ENCODE measurements around the gene LSM14A.

LSM14A gene

DNA sequence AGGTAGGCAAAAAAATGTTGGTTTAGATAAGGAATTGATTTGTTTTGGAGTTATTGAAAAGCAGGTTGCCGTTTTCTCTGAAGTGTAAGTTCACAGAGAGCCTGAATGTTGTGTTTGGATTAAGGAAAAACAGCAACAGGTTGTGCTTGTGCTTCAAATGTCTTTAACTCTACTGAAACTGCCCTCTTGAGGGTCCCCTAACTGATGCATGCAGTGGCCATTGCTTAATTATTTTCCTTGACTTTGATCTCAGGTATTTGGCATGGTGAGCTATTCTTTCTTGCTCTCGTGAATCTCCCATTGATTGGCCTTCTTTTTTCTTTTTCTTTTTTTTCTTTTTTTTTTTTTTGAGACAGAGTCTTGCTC, 85.2 kb downstream of the LSM14A start:
- H3K4me1 ChIP-seq (ENCODE audit: control insufficient read depth, insufficient read depth, low read length, poor library complexity, severe bottlenecking) = peaks cover 21% of the 10 kb centered on the region
- 90 to 96% methylated on average over 2 of the region's 2 CpGs for WGBS, 2 experiments (ENCODE audit: insufficient coverage in 2 of 2)
- no peak overlapping the region for H3K27ac ChIP-seq (ENCODE audit: low read depth, low read length, severe bottlenecking)
- H3K9me3 ChIP-seq (ENCODE audit: control insufficient read depth, low read length) = no peaks in the 10 kb centered on the region
- H3K36me3 ChIP-seq (ENCODE audit: control insufficient read depth, insufficient read depth, low read length) = peaks cover 17% of the 10 kb centered on the region
- no peak overlapping the region for H3K4me3 ChIP-seq (ENCODE audit: extremely low read depth, insufficient read depth, low read length, poor library complexity, severe bottlenecking)

DNA sequence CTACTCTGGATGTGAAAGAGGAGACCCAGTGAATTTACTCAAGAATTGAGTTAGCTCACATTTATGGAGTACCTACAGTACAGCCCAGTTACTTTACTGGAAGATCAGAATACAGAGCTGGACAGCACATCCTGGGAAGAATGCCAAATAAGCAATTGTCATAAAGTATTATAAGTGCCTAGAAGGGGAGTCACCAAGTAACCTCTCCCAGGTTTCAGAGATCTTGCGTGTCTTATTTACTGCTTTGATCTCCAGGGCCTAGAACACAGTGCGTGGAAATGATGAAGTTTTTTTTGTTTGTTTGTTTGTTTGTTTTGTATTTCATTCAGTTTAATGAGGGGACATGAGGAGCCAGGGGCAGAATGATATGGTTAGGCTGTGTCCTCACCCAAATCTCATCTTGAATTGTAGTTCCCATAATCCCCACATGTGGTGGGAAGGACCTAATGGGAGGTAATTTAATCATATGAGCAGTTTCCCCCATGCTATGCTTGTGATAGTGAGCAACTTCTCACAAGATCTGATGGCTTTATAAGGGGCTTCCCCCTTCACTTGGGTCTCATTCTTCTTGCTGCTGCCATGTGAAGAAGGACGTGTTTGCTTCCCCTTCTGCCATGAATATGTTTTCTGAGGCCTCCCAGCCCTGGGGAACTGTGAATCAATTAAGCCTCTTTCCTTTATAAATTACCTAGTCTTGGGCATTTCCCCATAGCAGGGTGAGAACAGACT, 87.2 kb downstream of the LSM14A start:
- Histone ChIP-seq H3K36me3 (ENCODE audit: control insufficient read depth, insufficient read depth, low read length) (peaks cover 17% of the 10 kb centered on the region), H3K4me1 (ENCODE audit: control insufficient read depth, insufficient read depth, low read length, poor library complexity, severe bottlenecking) (peaks cover 21% of the 10 kb centered on the region), H3K27ac (ENCODE audit: low read depth, low read length, severe bottlenecking) (no peak overlapping the region), H3K9me3 (ENCODE audit: control insufficient read depth, low read length) (no peaks in the 10 kb centered on the region), H3K4me3 (ENCODE audit: extremely low read depth, insufficient read depth, low read length, poor library complexity, severe bottlenecking) (no peak overlapping the region)
- 85 to 89% methylated on average over 2 to 3 of the region's 3 CpGs for WGBS, 2 experiments (ENCODE audit: insufficient coverage in 2 of 2)

DNA sequence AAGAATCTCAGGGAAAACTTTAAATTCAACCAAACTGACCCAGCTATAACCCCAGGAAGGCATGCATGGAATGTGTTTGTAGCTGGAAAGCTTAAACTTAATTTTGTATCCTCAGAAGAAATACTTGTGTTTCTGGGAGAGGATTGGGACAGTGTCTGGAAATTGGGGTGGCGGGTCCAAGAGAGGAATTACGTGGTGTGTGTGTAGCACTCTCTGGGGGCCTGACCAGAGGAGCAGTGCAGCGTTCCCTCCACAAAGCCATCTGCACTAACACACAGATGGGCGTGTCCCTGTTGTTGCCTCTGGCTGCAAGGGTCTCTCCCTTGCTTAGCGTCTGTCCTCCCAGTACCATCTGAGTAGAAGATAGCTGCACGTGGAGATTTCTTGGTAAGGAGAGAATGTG, 88.5 kb downstream of the LSM14A start:
- H3K4me1 ChIP-seq (ENCODE audit: control insufficient read depth, insufficient read depth, low read length, poor library complexity, severe bottlenecking) = peaks cover 24% of the 10 kb centered on the region
- H3K4me3 ChIP-seq (ENCODE audit: extremely low read depth, insufficient read depth, low read length, poor library complexity, severe bottlenecking) = no peak overlapping the region
- no peaks in the 10 kb centered on the region for H3K9me3 ChIP-seq (ENCODE audit: control insufficient read depth, low read length)
- H3K36me3 ChIP-seq (ENCODE audit: control insufficient read depth, insufficient read depth, low read length) = peaks cover 21% of the 10 kb centered on the region
- WGBS, 2 experiments (ENCODE audit: insufficient coverage in 2 of 2) = 29 to 86% methylated on average over 2 to 3 of the region's 6 CpGs
- peak overlapping the region; percentile 56 for H3K27ac ChIP-seq (ENCODE audit: low read depth, low read length, severe bottlenecking)

DNA sequence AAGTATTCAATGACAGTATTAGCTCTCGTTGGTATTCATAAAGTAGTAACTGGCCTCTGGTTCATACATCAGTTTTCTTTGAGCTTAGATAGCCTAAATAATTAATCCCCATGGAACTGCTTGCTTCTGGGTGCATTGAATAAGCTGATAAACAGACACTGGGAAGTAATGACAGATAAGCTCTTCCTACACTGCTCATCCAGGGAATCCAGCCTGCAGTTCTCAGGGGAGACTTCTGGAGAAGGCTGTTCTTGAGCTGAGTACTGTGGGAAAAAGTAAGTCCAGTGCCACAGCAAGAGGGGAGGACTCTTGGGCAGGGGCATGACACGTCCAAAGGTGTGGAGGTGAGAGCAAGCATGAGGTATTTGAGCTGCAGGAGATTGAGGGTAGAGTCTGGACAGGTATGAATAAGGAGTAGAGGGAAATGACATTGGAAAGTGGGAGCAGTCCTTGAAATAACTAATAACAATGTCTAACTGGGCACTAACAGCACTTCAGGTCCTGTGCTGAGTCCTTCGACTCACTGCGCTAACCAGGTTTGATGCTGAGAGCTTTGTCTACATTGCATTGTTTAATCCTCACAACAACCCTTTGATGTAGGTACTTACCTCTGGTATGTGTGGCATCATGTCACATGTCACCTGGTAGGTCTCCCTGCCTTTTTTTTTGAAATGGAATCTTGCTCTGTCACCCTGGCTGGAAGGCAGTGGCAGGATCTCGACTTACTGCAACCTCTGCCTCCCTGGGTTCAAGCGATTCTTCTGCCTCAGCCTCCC, 89.2 kb downstream of the LSM14A start:
- Histone ChIP-seq H3K9me3 (ENCODE audit: control insufficient read depth, low read length) (no peaks in the 10 kb centered on the region), H3K36me3 (ENCODE audit: control insufficient read depth, insufficient read depth, low read length) (peaks cover 28% of the 10 kb centered on the region), H3K27ac (ENCODE audit: low read depth, low read length, severe bottlenecking) (peak overlapping the region; percentile 56), H3K4me3 (ENCODE audit: extremely low read depth, insufficient read depth, low read length, poor library complexity, severe bottlenecking) (no peak overlapping the region), H3K4me1 (ENCODE audit: control insufficient read depth, insufficient read depth, low read length, poor library complexity, severe bottlenecking) (peaks cover 24% of the 10 kb centered on the region)
- WGBS, 2 experiments (ENCODE audit: insufficient coverage in 2 of 2) = 91 to 93% methylated on average over 5 to 6 of the region's 6 CpGs

DNA sequence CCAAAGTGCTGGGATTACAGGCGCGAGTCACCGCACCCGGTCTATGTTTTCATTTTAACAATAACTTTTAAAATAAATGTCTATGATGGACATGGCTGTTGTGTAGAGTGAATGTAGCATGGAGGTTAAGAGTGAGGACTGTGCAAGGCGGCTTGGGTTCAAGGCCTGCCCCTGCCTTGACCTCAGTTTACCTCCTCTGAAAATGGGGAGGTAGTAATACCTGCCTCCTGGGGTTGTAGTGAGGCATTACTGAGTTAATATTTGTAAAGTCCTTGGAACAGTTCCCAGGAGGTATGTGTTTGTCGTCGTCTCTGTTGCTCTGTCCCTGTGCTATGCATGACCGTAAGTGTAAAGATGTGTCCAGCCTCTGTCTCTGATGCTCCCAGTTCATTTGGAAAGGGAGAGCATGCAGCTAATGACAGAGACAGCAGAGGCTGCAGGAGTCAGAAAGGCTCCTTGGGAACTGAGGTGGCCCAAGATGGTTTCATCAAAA, 91.5 kb downstream of the LSM14A start:
- peaks cover 25% of the 10 kb centered on the region for H3K36me3 ChIP-seq (ENCODE audit: control insufficient read depth, insufficient read depth, low read length)
- 95 to 100% methylated on average over 4 of the region's 8 CpGs for WGBS, 2 experiments (ENCODE audit: insufficient coverage in 2 of 2)
- H3K4me1 ChIP-seq (ENCODE audit: control insufficient read depth, insufficient read depth, low read length, poor library complexity, severe bottlenecking) = peaks cover 30% of the 10 kb centered on the region
- no peak overlapping the region for H3K27ac ChIP-seq (ENCODE audit: low read depth, low read length, severe bottlenecking)
- H3K4me3 ChIP-seq (ENCODE audit: extremely low read depth, insufficient read depth, low read length, poor library complexity, severe bottlenecking) = no peak overlapping the region
- no peaks in the 10 kb centered on the region for H3K9me3 ChIP-seq (ENCODE audit: control insufficient read depth, low read length)

DNA sequence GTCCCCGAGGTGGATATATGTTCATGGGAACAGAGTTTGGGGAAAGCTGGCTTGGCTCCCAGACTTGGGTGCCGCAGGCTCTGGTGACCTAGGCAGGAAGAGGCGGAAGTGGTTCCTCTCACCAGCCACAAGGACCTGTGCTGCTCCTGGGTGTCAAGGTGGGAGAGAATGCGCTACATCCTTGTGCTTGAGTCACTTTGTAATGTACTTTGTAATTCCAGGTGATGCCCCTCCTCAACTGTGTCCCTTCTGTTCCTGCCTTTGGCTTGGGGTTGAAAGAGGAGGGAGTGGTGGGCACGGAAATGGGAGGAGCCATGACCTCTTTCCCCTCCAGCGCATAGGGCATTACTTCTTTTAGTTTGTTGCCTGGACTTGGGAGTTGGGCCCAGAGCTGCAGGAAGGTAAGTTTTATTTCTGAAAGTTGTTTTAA, 92.9 kb downstream of the LSM14A start:
- Histone ChIP-seq H3K4me1 (ENCODE audit: control insufficient read depth, insufficient read depth, low read length, poor library complexity, severe bottlenecking) (peaks cover 39% of the 10 kb centered on the region), H3K36me3 (ENCODE audit: control insufficient read depth, insufficient read depth, low read length) (peaks cover 23% of the 10 kb centered on the region), H3K4me3 (ENCODE audit: extremely low read depth, insufficient read depth, low read length, poor library complexity, severe bottlenecking) (no peak overlapping the region), H3K9me3 (ENCODE audit: control insufficient read depth, low read length) (no peaks in the 10 kb centered on the region), H3K27ac (ENCODE audit: low read depth, low read length, severe bottlenecking) (no peak overlapping the region)
- WGBS, 2 experiments (ENCODE audit: insufficient coverage in 2 of 2) = 87 to 90% methylated on average over 2 to 3 of the region's 6 CpGs

DNA sequence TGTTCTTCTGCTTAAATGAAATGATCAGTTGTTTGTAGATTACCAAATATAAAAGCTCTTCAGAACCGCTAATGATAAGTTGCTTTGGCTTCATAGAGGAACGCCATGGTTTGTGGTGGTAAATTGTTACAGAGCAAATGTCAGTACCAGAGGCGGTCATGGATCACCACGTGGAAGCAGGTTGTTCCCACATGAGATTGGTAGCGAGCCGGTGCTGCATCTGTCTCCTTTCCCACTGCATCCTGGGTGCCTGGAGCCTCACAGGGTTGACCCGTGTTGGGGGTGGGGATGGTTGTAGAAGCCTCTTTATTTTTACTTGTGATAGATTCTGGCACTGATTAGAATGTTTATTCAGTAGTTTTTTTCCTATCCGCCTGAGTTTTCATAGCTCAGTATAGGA, 96.8 kb downstream of the LSM14A start:
- Histone ChIP-seq H3K36me3 (ENCODE audit: control insufficient read depth, insufficient read depth, low read length) (peaks cover 32% of the 10 kb centered on the region), H3K9me3 (ENCODE audit: control insufficient read depth, low read length) (no peaks in the 10 kb centered on the region), H3K4me3 (ENCODE audit: extremely low read depth, insufficient read depth, low read length, poor library complexity, severe bottlenecking) (no peak overlapping the region), H3K27ac (ENCODE audit: low read depth, low read length, severe bottlenecking) (peak overlapping the region; percentile 26), H3K4me1 (ENCODE audit: control insufficient read depth, insufficient read depth, low read length, poor library complexity, severe bottlenecking) (peaks cover 34% of the 10 kb centered on the region)
- 98% methylated on average over 6 of the region's 8 CpGs; no CpG with 5 or more reads in 1 of the 2 experiments for WGBS, 2 experiments (ENCODE audit: insufficient coverage in 2 of 2)

DNA sequence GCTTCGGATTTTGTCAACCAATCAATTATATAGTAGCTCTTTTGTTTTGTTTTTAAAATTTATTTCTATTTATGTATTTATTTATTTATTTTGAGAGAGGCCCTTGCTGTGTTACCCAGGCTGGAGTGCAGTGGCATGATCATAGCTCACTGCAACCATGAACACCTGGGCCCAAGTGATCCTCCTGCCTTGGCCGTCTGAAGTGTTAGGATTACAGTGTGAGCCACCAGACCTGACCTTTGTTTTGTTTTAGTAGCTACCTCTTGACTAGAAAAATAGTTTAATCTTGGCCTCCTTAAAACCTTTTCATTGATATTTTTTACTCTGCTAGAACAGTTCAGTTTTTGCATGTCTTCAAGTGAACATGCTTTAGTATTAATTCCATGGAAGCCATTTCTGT, 97.2 kb downstream of the LSM14A start:
- Histone ChIP-seq H3K4me1 (ENCODE audit: control insufficient read depth, insufficient read depth, low read length, poor library complexity, severe bottlenecking) (peaks cover 38% of the 10 kb centered on the region), H3K9me3 (ENCODE audit: control insufficient read depth, low read length) (no peaks in the 10 kb centered on the region)
- WGBS, 2 experiments (ENCODE audit: insufficient coverage in 2 of 2) = 78 to 80% methylated on average over 1 of the region's 2 CpGs

DNA sequence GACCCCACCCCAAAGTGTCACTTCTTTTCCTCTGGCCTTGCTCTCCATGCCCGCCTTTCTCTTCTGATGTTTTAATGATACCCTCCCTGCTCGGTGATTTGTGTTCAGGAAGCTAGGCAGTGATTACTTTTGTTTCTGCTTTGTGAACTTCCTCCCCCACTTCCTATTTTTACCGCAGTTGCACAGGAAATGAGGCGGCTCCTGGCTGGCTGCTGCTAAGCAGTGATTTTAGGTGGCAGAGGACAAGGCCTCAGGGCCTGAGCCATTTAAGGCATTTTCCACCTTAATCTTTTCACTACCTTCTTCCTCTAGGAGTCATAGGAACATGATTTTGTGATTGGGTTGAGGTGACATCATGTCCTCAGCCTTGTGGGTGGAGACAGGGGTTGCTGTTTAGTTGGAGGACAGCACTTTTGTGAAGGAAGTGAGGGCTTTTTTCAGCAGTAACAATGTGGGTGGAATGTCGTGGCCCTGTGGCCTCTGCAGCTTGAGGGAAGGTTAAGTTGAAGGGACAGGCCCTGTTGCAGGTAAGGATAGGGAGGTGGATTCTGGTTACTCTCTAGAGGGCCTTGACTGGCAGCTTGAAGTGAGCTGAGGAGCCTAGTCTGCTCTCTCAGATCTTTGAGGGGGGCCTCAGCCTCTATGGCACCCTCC, 97.8 kb downstream of the LSM14A start:
- Histone ChIP-seq H3K36me3 (ENCODE audit: control insufficient read depth, insufficient read depth, low read length) (peaks cover 32% of the 10 kb centered on the region), H3K9me3 (ENCODE audit: control insufficient read depth, low read length) (no peaks in the 10 kb centered on the region), H3K4me3 (ENCODE audit: extremely low read depth, insufficient read depth, low read length, poor library complexity, severe bottlenecking) (peak overlapping the region; percentile 9), H3K4me1 (ENCODE audit: control insufficient read depth, insufficient read depth, low read length, poor library complexity, severe bottlenecking) (peaks cover 42% of the 10 kb centered on the region), H3K27ac (ENCODE audit: low read depth, low read length, severe bottlenecking) (peak overlapping the region; percentile 89)
- 51 to 72% methylated on average over 2 to 3 of the region's 5 CpGs for WGBS, 2 experiments (ENCODE audit: insufficient coverage in 2 of 2)

More for the DNA sequence above, 97.2 kb downstream of the LSM14A start:
- H3K4me3 ChIP-seq (ENCODE audit: extremely low read depth, insufficient read depth, low read length, poor library complexity, severe bottlenecking) = no peak overlapping the region
- peak overlapping the region; percentile 89 for H3K27ac ChIP-seq (ENCODE audit: low read depth, low read length, severe bottlenecking)
- H3K36me3 ChIP-seq (ENCODE audit: control insufficient read depth, insufficient read depth, low read length) = peaks cover 32% of the 10 kb centered on the region

DNA sequence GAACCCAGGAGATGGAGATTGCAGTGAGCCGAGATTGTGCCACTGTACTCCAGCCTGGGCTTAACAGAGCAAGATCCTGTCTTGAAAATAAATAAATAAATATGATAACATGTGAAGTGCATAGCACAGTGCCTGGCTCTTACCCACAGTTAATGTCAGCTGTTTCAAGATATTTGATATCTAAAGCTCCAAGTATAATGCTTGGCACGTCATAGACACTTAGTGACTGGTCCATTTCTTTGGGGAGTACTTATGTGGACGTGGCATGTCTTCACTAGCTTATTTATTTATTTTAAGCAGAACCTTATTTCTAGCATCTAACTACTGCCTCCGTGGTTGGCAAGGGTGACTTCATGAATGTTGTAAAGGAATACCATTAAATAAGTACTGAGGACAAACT, 100.8 kb downstream of the LSM14A start:
- Histone ChIP-seq H3K36me3 (ENCODE audit: control insufficient read depth, insufficient read depth, low read length) (peaks cover 14% of the 10 kb centered on the region), H3K4me1 (ENCODE audit: control insufficient read depth, insufficient read depth, low read length, poor library complexity, severe bottlenecking) (peaks cover 36% of the 10 kb centered on the region), H3K9me3 (ENCODE audit: control insufficient read depth, low read length) (no peaks in the 10 kb centered on the region), H3K4me3 (ENCODE audit: extremely low read depth, insufficient read depth, low read length, poor library complexity, severe bottlenecking) (no peak overlapping the region), H3K27ac (ENCODE audit: low read depth, low read length, severe bottlenecking) (no peak overlapping the region)
- no CpG with 5 or more reads among the region's 4 CpGs for WGBS, 2 experiments (ENCODE audit: insufficient coverage in 2 of 2)

Data from mesodermal cell (in vitro differentiated cells).